Esophagus mucosa (tissue), 1 donor: Measurements from ENCODE around the gene C2orf76. TPM values are rescaled to one million over a fixed set of nuclear protein-coding genes. Genes with fewer than 3 reads are reported as not detected.
A peak's percentile ranks its signal among the peaks of the same experiment; 100 is the strongest.
"Not testable (repeated sequence)": the region's sequence is repeated elsewhere in the genome, so short reads cannot be mapped to it uniquely, and the experiment has no call there.

Experiments
- ATAC-seq: fragments of 200-7000 bp; cut with Tn5 transposase; one replicate; pipeline ENCODE4 v1.9.1; 2020
- total RNA-seq: library from RNA; stranded (reverse); gene quantifications from one replicate; pipeline ENCODE4 v1.2.4, GENCODE V29; 2023
- donor health status: DM: yes; HTN: yes; CAD: no.

Gene C2orf76
- total RNA-seq, 1 donor from 2014 or later: 8.0 TPM

GRCh38 chr2:119293254-119293653, 73.4 kb downstream of the C2orf76 start:
- peak; percentile 94 for ATAC-seq

- ATAC-seq: no peak
These were observed 74.4 kb downstream of the C2orf76 start for GRCh38 chr2:119292226-119292625.

GRCh38 chr2:119291588-119292167, 75.0 kb downstream of the C2orf76 start:
- no peak for ATAC-seq

GRCh38 chr2:119290859-119291587, 75.6 kb downstream of the C2orf76 start:
- ATAC-seq: peak; percentile 87

GRCh38 chr2:119289642-119290041, 77.0 kb downstream of the C2orf76 start:
- no peak for ATAC-seq

- ATAC-seq: no peak
These were observed 77.5 kb downstream of the C2orf76 start for GRCh38 chr2:119289093-119289492.

- ATAC-seq: no peak
These were observed 78.1 kb downstream of the C2orf76 start for GRCh38 chr2:119288576-119288975.

GRCh38 chr2:119286661-119287060, 80.0 kb downstream of the C2orf76 start:
- ATAC-seq: no peak

GRCh38 chr2:119283873-119284331, 82.7 kb downstream of the C2orf76 start:
- peak; percentile 97 for ATAC-seq

GRCh38 chr2:119282996-119283511, 83.6 kb downstream of the C2orf76 start:
- peak; percentile 55 for ATAC-seq

- ATAC-seq: no peak
These were observed 84.3 kb downstream of the C2orf76 start for GRCh38 chr2:119282146-119282995.

- ATAC-seq: no peak
These were observed 86.0 kb downstream of the C2orf76 start for GRCh38 chr2:119280680-119281079.

GRCh38 chr2:119279666-119280065, 87.0 kb downstream of the C2orf76 start:
- ATAC-seq: no peak

- ATAC-seq: no peak
These were observed 87.7 kb downstream of the C2orf76 start for GRCh38 chr2:119278946-119279345.

GRCh38 chr2:119278385-119278784, 88.2 kb downstream of the C2orf76 start:
- ATAC-seq: not testable (repeated sequence)

GRCh38 chr2:119276864-119277263, 89.8 kb downstream of the C2orf76 start:
- ATAC-seq: no peak

- no peak for ATAC-seq
These were observed 99.0 kb downstream of the C2orf76 start for GRCh38 chr2:119267604-119268003.

- ATAC-seq: no peak
These were observed 100.5 kb downstream of the C2orf76 start for GRCh38 chr2:119266091-119266589.

- ATAC-seq: no peak
These were observed 101.0 kb downstream of the C2orf76 start for GRCh38 chr2:119265693-119266066.

- peak; percentile 89 for ATAC-seq
These were observed 101.6 kb downstream of the C2orf76 start for GRCh38 chr2:119264781-119265692.

GRCh38 chr2:119263656-119264055, 103.0 kb downstream of the C2orf76 start:
- ATAC-seq: no peak

- ATAC-seq: no peak
These were observed 103.6 kb downstream of the C2orf76 start for GRCh38 chr2:119263025-119263424.
